CD4-positive, alpha-beta T cell treated with Interleukin-15 for 4 hours (primary cell): Measurements from ENCODE around the gene ZFP1.

Source experiments
- DNase-seq: peaks from one replicate; pipeline ENCODE4 v3.0.0-alpha.2; 2020; ENCODE audit warnings: low spot score

The ZFP1 gene

GRCh38 chr16:75148311-75149195 is at the start of gene ZFP1:
ZFP1 (plus strand) TSS chr16:75148524; CDS start chr16:75152952, 4,428 bp downstream.
- DNase-seq = peak; percentile 95

- DNase-seq = no peak
These were observed 49.2 kb upstream of the ZFP1 start for GRCh38 chr16:75099075-75099667.

- peak; percentile 26 for DNase-seq
These were observed 48.4 kb upstream of the ZFP1 start for GRCh38 chr16:75099738-75100602.

GRCh38 chr16:75100603-75100990 is 47.7 kb upstream of the ZFP1 start:
- DNase-seq = no peak

- no peak for DNase-seq
These were observed 46.7 kb upstream of the ZFP1 start for GRCh38 chr16:75101635-75102034.

GRCh38 chr16:75102595-75102994 is 45.7 kb upstream of the ZFP1 start:
- DNase-seq = no peak

GRCh38 chr16:75103994-75104393 is 44.3 kb upstream of the ZFP1 start:
- DNase-seq = no peak

GRCh38 chr16:75104836-75105235 is 43.5 kb upstream of the ZFP1 start:
- no peak for DNase-seq

GRCh38 chr16:75105306-75106061 is 42.8 kb upstream of the ZFP1 start:
- no peak for DNase-seq

GRCh38 chr16:75106351-75107274 is 41.7 kb upstream of the ZFP1 start:
- DNase-seq = no peak

- no peak for DNase-seq
These were observed 40.8 kb upstream of the ZFP1 start for GRCh38 chr16:75107505-75107904.

GRCh38 chr16:75108792-75109731 is 39.3 kb upstream of the ZFP1 start:
- DNase-seq = peak; percentile 70

- no peak for DNase-seq
These were observed 38.5 kb upstream of the ZFP1 start for GRCh38 chr16:75109732-75110243.

GRCh38 chr16:75110637-75111513 is 37.4 kb upstream of the ZFP1 start:
- peak; percentile 80 for DNase-seq

GRCh38 chr16:75111514-75111940 is 36.8 kb upstream of the ZFP1 start:
- no peak for DNase-seq

GRCh38 chr16:75111961-75112733 is 36.2 kb upstream of the ZFP1 start:
- DNase-seq = no peak

GRCh38 chr16:75112734-75113491 is 35.4 kb upstream of the ZFP1 start:
- DNase-seq = no peak
